Gastroesophageal sphincter (tissue), 3 donors: ENCODE results near the gene BID.

Source experiments
- CTCF ChIP-seq, 4 experiments: fragments of 200-600 bp in 2 of 4; fragments of 450-650 bp in 2 of 4; sonication (generic) in 1 of 4; IDR thresholded peaks; one replicate each; pipeline ENCODE4 v1.5.1; 2017 to 2019; ENCODE audit warnings: antibody characterized with exemption in 4 of 4, mild to moderate bottlenecking in 2 of 4, moderate library complexity in 2 of 4
- EP300 ChIP-seq: sonication (generic); formaldehyde crosslinking; IDR thresholded peaks from one replicate; pipeline ENCODE4 v1.6.1; 2017; ENCODE audit warnings: antibody characterized with exemption, mild to moderate bottlenecking
- POLR2A ChIP-seq, 2 donors: fragments of 450-650 bp; IDR thresholded peaks; one replicate each; pipeline ENCODE4 v1.6.1; 2017; ENCODE audit warnings: antibody characterized with exemption in 2 of 2, mild to moderate bottlenecking in 2 of 2, moderate library complexity in 1 of 2
- POLR2AphosphoS5 ChIP-seq: sonication (generic); formaldehyde crosslinking; IDR thresholded peaks from one replicate; pipeline ENCODE4 v1.6.1; 2017; ENCODE audit warnings: antibody characterized with exemption

DNA sequence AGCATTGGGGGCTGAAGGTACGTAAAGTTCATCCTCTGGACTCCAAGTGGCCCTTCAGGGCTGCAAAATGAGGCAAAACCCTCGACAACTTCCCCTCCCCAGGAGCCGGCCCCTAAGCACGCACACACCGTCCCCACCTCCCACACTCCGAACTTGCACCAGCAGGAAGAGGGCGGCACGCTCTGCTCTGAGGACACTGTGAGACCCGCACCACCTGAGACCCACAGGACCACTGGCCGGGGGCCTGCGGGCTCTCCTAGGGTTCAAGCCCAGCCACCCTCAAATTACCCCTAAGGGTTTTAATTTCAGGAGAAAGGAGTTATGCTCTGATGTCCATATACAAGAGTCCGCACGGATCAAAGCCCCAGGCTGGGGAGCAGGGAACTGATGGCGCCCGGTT, 49.7 kb upstream of the BID start:
- TF ChIP-seq CTCF (IDR thresholded peaks at IDR 0.05) (no peak), POLR2A (IDR thresholded peaks at IDR 0.05) (no peak), POLR2AphosphoS5 (no peak), EP300 (no peak)
